ENCODE data around the gene COL4A2.

DNA sequence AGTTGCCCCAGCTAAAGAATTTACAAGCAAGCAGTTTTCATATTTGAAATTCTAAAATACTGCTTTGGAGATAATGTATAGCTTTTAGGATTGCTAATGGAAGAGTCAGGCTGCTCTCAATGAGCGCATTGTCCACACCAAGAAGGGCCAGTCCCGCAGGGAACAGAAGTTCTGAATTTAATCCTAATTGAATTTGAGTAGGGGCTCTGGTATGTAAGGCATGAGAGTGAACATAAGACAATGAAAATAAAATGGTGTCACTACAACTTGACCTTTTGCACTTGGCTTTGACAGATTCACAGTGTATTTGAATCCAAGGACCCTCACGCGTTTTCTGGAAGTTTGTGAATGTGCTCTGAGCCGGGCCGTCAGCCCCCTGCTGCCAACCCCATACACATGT, 221.8 kb downstream of the COL4A2 start:
- TF ChIP-seq CTCF (IDR thresholded peaks at IDR 0.05) (no peak), EZH2 (IDR thresholded peaks at IDR 0.05; ENCODE audit: borderline replicate concordance, insufficient read depth, low read depth, low read length, poor library complexity, severe bottlenecking) (no peak)

Data from B cell (primary cell).